Fibroblast of pulmonary artery (primary cell): ENCODE data around the gene SPART.

ENCODE experiments used
- DNase-seq: peaks from one replicate; pipeline ENCODE4 v3.0.0-alpha.2; 2010; ENCODE audit warnings: low read depth
- H3K4me3 ChIP-seq: replicated peaks from 2 replicates; pipeline ENCODE4 v1.5.1; 2011; ENCODE audit warnings: low read depth, mild to moderate bottlenecking, control low read depth, low read length, moderate library complexity
- CTCF ChIP-seq: IDR thresholded peaks from 2 replicates; pipeline ENCODE4 v1.5.1; 2011; ENCODE audit warnings: mild to moderate bottlenecking, control low read depth, low read length, inconsistent platforms; ENCODE audit errors: missing control alignments

Gene SPART

DNA sequence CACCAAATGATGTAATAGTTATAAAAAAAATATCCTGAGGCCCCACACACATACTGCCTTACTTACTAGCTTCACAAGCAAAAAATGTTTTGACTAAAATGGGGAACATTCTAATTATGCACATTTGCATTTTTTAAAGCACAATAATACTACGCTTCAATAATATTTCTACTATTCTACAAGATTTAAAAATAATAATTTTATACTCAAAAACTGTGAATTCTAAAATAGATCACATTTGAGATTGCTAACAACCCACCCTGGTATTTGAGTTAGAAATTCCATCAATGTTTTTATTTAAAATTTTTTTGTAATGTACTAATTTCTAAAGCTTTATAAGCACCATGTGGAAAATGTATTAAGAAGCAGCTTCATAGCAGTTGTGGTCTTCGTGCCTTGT lies 72.8 kb downstream of the SPART start:
- DNase-seq, result no peak
- TF ChIP-seq CTCF, result no peak

GRCh38 chr13:36261976-36262375 lies 84.2 kb downstream of the SPART start:
- peak; percentile 17 for DNase-seq
- no peak overlapping the region for H3K4me3 ChIP-seq
- TF ChIP-seq CTCF, result no peak

More for the DNA sequence above, 72.8 kb downstream of the SPART start:
- no peak overlapping the region for H3K4me3 ChIP-seq

DNA sequence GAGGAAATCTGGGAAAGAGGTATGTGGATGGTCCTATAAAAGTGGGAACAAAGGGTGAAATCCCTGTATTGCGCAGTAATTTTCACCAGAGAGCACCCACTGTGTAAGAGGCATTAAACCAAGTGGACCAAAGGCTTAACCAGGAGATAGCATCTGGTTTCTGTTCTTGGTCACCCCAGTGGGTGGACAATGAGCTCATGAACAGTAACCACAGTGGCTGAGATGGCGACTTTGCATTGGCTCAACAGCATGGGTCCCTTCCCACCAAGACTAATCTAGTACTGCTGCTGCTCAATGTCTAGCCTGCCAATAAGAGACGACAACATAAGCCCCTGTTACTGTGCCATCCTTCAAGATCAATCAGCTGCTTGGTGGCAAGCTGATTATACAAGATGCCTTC lies 85.2 kb downstream of the SPART start:
- no peak for DNase-seq
- no peak for TF ChIP-seq CTCF

GRCh38 chr13:36259361-36260137 lies 86.6 kb downstream of the SPART start:
- TF ChIP-seq CTCF, result no peak
- no peak overlapping the region for H3K4me3 ChIP-seq
- no peak for DNase-seq

More for the DNA sequence above, 85.2 kb downstream of the SPART start:
- H3K4me3 ChIP-seq, result no peak overlapping the region

- no peak for TF ChIP-seq CTCF
- no peak for DNase-seq
- no peak overlapping the region for H3K4me3 ChIP-seq
These were observed 87.4 kb downstream of the SPART start for GRCh38 chr13:36258831-36259230.
